ENCODE measurements around the gene KCNIP4.

- no peak for TF ChIP-seq CTCF (IDR thresholded peaks at IDR 0.05)
- TF ChIP-seq POLR2A (IDR thresholded peaks at IDR 0.05), result no peak
These were observed 172.9 kb downstream of the KCNIP4 start for GRCh38 chr4:21775703-21776102.
